NCI-H2196 treated with DMSO at 0.1 percent for 48 hours (cell line): ENCODE data around the gene ERFE.

ENCODE experiments used
- DNase-seq: peaks from one replicate; lab custom pipeline; 2025; ENCODE audit not compliant: unreplicated experiment; lab: John Stamatoyannopoulos, UW

The ERFE gene

DNA sequence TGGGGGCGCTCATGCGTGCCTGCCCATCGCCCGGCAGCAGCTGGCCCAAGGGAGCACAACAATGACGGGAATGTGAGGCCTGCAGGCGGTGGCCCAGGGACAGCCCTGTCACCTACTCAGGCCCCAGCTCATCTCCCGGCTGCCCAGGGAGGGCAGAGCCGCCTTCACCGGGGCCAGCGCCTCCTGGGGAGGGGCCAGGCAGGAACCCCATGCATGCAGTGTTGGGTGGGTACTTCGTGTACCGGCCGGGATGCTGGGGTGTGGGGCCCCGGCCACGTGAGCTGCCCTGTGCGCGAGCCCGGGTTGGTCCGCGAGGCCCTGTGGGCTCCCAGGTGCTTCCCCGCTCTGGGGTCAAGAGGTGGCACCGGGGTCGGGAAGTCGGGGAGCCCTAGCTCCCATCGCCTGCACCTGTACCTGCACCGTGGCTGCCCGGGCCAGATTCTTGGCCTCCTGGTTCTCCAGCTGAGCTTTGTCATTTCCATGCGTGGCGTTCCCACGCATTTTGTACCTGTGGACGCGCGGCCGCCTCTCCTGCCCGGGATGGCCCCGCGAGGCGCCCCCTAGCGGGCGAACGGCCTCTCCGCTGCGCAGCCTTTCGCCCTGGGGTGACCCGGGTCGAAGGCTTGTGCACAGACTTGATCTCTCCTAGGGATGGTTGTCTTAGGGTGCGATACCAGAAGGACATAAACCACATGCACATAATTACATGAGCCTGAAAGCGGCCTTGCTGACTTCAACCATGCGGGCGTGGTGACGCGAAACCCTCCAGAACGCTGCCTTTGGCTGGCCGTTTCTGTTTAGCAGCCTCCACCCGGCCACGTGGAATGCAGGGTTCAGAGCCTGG is 19.4 kb upstream of the ERFE start:
- DNase-seq: no peak

DNA sequence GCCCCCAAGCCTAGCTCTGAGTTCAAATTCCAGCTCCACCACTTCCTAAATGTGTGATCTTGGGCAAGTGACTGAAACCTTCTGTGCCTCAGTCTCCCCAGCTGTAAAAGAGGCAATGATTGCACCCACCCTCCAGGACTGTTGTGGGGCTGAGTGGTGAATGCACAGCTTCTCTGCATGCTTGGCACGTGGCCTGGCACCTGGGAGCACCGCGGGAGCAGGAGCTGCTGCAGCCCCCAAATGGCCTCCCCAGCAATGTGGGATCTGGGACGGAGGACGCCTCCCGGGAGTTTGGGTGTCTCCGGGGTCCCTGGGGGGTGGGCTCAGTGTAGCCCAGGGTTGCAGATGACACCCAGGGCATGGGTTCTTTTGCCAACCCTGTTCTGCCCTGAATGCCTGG is 18.7 kb upstream of the ERFE start:
- DNase-seq: no peak

DNA sequence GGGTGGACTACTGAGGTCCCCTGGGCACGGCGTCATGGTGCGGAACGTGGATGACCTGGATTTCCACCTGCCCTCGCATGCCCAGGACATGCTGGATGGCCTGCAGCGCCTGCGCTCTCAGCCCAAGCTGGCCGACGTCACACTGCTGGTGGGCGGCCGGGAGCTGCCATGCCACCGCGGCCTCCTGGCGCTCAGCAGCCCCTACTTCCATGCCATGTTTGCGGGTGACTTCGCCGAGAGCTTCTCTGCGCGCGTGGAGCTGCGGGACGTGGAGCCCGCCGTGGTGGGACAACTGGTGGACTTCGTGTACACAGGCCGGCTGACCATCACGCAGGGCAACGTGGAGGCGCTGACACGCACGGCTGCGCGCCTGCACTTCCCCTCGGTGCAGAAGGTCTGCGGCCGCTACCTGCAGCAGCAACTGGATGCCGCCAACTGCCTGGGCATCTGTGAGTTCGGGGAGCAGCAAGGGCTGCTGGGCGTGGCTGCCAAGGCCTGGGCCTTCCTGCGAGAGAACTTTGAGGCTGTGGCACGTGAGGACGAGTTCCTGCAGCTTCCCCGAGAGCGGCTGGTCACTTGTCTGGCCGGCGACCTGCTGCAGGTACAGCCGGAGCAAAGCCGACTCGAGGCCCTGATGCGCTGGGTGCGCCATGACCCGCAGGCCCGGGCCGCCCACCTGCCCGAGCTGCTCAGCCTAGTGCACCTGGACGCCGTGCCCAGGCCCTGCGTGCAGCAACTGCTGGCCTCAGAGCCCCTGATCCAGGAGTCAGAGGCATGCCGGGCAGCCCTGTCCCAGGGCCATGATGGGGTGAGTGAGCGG is 17.8 kb upstream of the ERFE start:
- DNase-seq: no peak

DNA sequence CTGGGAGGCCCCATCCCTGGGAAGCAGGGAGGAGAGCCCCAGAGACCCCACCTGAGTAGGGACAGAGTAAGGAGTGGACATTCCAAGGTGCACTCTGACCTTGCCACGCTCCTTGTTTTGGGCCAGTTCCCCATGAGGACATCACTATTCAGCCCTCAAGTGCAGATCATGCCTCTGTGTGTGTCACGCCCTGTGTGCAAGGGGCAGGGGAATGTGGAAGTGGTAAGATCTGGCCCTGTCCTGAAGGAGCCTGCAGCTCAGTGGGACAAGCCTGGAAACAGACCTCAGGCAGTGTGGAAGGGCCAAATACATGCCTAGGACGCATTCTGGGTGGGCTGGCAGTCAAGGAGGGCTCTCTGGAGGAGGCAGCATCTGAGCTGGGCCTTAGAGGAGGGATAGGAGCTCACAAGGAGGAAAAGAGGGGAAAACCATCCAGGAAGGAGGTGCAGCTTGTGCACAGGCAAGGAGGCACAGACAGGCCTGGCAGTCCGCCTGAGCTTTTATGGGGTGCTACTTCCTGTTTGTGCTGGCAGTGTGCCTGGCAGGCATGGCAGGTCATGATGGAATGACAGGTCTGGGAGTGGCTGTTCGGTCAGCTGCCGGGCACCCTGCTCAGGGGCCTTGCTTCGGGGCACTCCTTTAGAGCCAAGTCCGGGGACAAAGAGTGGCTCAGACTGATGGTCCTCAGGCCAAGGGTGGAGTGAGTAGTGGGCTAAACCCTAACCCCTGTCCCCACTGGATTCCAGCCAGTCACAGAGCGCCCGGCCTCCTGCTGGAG is 17.0 kb upstream of the ERFE start:
- no peak for DNase-seq

DNA sequence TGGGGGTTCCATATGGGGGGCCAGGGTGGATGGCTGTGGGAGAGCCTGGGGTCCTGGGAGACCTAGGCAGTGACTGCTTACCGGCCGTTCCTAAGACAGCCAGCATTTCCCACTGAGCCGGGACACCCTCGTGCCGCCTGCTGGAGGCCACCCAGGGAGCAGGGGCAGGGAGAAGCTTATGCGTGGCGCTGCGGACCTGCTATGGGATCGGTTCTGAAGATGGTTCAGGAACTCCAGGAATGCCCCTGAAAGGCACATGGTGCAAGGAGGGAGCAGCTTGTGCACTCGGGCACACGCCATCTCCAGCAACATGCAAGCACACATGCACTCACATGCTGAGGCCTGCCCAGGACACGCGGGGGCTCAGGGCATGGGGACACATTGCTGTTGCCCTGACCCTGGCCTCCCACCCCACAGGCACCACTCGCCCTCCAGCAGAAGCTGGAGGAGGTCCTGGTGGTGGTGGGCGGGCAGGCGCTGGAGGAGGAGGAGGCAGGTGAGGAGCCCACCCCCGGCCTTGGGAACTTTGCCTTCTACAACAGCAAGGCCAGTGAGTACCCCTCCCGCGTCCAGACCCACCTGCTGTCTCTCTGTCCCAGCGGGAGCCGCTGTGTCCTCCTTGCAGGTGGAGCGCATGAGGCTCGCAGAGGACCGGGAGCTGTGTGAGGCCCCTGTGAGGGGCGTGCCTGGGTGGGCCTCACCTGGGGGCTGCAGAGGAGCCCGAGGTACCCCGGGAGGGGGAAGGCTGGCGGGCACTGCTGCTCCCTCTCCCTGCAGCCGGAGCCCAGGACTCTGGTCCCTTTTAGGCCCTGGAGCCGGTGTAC is 16.2 kb upstream of the ERFE start:
- DNase-seq: no peak

DNA sequence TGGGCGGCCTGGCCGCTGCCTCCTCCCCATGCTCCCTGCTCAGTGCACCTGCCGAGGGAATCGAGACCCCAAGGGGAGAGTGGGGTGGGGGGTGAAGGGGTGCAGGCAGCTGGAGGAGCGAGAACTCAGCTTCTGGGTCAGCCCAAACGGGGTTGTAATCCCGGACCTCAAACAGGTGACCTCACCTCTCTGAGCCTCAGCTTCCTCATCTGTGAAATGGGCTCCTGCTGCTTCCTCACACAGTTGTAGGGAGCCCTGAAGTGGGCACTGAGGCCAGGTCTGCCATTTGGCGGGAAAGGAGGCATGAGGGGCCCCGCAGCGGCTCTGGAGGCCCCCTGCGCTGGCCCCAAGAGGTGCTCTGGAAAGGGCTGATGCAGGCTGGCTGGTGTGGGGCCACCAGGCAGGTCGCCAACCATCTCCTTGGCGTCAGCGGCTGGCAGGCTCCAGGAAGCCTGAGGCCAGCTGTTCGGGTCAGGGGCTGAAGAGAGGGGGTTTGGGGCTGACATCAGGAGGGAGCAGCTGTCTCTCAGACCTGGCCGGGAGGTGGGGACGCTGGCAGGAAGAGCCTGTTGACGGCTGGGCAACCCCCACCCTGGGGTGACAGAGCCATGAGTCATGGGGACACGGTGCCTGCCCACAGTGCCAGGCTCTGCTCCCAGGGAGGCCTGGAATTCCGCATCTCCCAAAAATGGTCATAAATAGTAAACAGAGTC is 15.4 kb upstream of the ERFE start:
- no peak for DNase-seq

DNA sequence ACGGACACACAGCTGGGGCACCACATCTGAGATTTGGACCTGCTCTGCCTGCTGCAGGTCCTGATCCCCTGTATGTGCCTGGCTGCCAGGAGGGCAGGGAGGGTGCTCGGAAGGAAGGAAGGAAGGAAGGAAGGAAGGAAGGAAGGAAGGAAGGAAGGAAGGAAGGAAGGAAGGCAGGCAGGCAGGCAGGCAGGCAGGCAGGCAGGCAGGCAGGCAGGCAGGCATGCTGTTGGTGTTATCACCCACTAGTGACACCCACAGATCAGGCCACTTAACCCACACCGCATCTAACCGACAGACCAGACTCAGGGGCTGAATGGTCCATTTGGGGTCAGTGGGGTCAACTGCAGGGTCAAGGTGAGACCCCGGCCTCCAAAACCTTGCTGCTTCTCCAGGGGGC is 14.5 kb upstream of the ERFE start:
- no peak for DNase-seq

DNA sequence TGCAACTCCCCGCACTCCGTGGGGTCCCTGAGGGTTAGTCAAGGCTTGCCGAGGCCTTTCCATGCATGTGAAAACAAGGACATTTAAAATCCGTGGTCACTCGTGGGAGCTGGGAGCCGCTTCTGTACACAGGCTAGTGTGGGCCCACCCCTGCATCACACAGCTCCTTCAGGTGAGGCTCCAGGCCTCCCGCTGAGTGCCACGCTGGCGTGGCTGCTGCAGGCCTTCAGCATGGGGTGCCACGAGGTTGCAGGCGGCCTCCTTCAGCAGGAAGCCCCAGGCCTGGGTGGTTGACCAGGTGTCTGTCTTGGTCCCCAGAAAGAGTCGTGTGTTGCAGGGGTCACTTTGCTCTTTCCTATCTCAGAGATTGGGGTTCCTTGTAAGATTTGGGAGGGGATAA is 13.7 kb upstream of the ERFE start:
- no peak for DNase-seq

DNA sequence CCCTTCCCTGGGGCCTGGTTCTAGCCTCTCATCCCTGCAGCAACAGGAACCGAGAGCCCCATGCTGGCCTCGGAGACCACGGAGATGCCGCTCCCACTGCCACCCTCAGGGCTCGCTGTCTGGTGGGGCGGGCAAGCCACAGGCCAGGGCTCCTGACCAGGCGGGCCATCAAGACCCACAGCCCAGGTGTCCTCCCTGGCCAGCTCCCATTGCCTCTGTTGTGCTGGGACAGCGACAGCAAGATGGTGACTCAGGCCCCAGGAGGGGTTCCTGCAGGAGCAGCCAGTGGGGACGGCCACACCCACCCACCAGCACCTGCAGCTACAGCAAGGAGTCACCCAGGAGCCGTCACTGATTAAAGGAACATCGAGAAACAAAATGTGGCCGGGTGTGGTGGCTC is 12.9 kb upstream of the ERFE start:
- DNase-seq: no peak

DNA sequence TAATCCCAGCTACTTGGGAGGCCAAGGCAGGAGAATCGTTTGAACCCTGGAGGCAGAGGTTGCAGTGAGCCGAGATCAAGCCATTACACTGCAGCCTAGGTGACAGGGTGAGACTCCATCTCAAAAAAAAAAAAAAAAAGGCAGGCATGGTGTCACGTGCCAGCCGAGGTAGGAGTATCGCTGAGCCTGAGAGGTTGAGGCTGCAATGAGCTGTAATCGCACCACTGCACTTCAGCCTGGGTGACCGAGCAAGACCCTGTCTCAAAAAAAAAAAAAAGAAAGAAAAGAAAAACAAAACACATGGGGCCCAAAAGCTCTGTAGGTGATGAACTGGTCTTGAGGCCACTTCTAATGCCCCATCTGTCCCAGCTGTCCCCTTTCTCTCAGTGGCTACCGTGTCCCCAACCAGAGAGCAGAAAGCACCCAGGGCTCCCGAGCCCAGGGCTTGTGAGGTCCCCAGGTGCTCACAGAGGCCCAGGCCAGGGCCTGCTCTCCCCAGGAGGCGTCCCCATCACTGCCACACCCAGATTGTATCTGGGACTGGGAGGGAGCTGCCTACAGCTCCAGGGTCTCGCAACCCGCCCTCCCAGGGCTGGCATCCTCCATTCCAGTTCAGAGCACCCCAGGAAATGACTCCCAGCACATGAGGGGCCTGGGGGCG is 11.8 kb upstream of the ERFE start:
- no peak for DNase-seq

DNA sequence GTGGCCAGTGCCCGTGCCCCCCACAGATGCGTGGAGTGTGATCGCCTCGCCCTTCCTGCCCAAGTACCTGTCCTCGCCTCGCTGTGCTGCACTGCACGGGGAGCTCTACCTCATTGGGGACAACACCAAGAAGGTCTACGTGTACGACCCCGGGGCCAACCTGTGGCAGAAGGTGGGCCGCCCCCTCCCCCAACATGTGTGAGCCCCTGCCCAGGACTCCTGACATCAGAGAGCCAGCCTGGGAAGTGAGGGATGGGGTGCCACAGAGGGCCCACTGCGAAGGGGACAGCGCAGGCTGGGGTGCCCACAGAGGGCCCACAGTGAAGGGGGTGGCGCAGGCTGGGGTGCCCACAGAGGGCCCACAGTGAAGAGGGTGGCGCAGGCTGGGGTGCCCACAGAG is 9.8 kb upstream of the ERFE start:
- no peak for DNase-seq

DNA sequence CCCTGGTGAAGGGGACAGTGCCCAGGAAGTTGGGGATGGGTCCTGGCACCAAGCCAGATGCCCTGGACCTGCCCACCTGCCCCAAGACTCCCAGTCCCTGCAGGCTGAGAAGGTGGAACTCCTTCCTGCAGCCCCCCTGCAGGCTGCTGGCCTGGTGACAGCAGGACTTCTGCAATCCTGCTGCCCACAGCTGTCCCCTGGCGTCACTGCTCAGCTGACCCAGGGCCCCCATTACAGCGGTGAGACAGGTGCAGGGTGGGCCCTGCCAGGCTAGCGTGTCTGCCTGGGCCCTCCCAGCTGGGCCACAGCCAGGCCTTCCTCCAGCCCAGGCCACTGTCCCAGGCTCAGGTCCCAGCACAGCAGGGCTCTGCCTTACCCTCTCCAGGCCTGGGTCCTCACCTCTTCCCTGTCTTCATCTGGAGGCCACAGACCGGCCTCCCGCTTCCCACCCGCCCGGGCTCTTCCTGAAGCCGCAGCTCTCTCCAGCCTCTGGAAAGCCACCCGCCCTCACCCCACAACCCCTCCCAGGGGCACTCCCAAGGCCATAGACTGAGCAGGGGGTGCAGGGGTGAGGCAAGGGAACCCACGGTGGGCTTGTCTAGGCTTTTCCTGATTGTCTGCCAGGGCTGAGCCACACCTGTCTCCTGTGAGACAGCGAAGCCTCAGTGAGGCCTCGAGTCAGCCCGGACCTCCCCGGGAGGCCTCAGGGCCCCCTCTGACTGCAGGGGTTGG is 8.8 kb upstream of the ERFE start:
- no peak for DNase-seq

DNA sequence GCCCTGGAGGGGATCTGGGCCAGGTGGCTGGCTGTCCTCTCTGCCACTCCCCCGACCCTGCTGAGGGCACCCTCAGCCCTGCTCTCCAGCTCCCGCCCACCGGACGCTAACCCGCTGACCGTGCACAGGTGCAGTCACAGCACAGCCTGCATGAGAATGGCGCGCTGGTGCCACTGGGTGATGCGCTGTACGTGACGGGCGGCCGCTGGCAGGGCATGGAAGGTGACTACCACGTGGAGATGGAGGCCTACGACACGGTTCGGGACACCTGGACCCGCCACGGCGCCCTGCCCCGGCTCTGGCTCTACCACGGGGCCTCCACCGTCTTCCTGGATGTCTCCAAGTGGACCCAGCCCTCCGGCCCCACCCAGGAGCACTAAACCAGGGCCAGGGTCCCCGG is 8.1 kb upstream of the ERFE start:
- DNase-seq: no peak

DNA sequence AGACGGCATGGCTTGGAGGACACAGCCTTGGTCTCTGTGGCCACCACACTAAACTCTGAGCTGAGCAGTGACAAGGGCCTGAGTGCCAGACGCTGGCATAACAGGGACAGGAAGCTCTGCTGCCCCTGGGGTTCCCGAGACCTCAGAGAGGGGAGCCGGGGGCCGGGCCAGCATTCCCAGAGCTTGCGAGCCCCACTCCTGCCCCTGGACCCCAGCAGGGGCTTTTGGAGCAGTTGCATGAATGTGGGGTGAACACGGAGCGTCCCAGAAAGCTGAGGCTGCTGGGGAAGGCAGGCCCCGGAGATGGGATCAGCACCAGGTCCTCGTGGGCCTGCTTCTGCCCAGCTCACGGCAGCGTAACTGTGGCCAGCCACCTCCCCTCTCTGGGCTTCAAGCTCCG is 7.6 kb upstream of the ERFE start:
- DNase-seq: no peak

DNA sequence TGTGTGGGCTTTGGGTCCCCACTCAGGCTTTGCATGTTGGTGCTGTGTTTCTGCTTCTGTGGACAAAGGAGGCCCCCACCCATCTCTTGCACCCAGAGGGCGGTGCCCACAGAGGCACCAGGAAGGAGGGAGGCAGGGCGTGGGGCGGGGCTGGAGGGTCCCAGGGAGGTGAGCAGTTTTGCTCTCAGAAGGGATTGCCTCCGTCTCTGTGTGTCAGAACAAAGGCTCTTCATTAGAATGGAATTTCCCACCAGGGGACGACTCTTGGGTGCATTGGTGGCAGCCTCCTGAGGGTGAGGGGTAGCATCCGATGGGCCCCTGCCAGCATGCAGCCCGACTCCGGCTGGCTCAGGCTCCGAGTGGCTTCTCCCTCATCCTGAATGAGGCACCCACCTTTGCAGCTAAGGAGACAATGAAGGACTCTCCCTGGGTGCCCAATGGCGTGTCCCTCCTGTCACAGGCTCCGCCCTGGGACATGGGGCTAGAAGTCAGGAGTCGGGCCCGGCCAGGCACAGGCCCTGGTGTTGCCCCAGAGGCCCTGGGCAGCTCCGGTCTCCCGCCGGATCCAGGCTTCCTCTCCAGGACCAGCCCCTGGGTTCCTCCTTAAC is 7.0 kb upstream of the ERFE start:
- DNase-seq: no peak

DNA sequence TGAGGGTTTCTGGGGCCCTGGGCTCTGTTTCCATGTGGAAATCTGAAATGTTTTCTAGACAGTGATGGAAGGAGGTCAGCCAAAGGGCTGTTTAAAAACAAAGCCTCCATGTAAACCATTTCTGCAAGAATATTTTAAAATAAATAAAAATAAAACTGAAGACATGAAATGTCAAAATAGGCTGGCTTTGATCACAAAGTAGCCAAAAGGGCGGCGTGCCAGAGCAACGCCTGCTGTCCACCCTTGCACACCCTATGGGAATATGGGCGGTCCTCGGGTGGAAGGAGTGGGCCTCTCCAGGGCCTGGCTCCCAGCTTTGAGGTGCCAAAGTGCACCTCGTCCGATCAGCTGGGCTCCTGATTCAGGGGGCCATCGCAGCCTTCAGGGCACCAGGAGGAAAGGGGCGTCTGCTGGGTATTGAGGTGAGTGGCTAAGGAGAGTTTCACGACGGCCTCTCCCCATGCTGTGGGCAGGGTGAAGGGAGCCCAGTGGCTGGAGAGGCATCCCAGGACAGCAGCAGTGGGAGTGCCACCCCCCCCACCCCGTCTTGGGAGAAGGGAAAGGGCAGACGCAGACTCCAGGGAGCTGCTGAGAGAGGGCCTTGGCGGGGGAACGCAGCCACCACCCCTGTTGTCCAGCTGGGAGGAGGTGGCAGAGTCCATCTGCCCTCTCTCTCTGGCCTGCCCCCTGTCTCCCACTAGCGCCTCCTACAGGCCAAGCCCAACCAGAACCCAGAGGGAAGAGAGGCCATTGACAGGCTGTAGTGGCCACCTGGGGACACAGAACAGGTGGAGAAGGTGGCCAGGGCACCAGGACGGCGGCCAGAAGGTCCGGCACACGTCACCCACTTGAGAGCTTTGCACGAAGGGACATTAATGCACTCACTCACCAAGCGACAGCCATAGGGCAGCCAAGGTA is 5.7 kb upstream of the ERFE start:
- DNase-seq: no peak

DNA sequence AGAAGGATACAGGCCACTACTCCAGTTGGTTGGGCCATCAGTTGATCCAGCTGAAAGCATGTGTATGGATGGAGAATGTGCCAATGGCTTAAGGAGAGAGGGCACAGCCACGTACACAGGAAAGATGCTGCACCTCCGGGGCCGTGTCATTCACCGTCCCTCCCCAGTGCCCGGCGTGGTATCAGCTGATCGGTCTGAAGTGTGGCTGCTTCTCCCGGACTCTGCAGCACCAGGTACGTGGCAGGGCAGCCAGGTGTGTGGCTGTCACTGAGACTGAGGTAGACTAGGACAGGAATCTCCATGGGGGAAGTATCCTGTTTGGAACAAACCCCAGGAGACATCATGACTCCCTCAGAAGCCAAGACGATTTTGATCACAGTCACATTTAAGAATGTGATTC is 4.2 kb upstream of the ERFE start:
- no peak for DNase-seq
